Kidney (tissue), 14 donors: Measurements from ENCODE around the gene WAS. TPM values are rescaled to one million over a fixed set of nuclear protein-coding genes. Genes with fewer than 3 reads are reported as not detected.

ENCODE experiments used
- DNase-seq, 5 donors: peaks; one replicate each; pipeline ENCODE4 v3.0.0-alpha.2; 2013 to 2020
- FAIRE-seq: peaks from 2 replicates; lab custom pipeline; 2012; peaks lifted over from hg19 to GRCh38; lab: Jason Lieb, UNC
- H3K27ac ChIP-seq, 2 donors: one replicate each; pipeline ENCODE4 v1.7.0; 2013; ENCODE audit warnings: low read depth in 2 of 2, low read length in 2 of 2, inconsistent platforms in 1 of 2
- H3K27me3 ChIP-seq: one replicate; pipeline ENCODE4 v1.7.1; 2013; ENCODE audit warnings: low read length, inconsistent platforms; ENCODE audit not compliant: control insufficient read depth, insufficient read depth
- H3K36me3 ChIP-seq, 3 donors: one replicate each; pipeline versions ENCODE4 v1.7.0 to v1.7.1; 2013; ENCODE audit warnings: low read length in 3 of 3, control low read depth in 1 of 3, inconsistent platforms in 1 of 3; ENCODE audit not compliant: insufficient read depth in 3 of 3, control insufficient read depth in 2 of 3
- H3K4me1 ChIP-seq, 3 donors: one replicate each; pipeline versions ENCODE4 v1.7.0 to v1.7.1; 2013; ENCODE audit warnings: low read length in 3 of 3, inconsistent platforms in 1 of 3, low read depth in 1 of 3; ENCODE audit not compliant: control insufficient read depth in 2 of 3, insufficient read depth in 2 of 3
- H3K4me3 ChIP-seq, 3 donors: one replicate each; pipeline versions ENCODE4 v1.7.0 to v1.8.1; 2013; ENCODE audit warnings: low read length in 3 of 3, control low read depth in 1 of 3, inconsistent platforms in 1 of 3
- H3K9ac ChIP-seq, 3 donors: one replicate each; pipeline versions ENCODE4 v1.7.0 to v1.7.1; 2013; ENCODE audit warnings: low read length in 3 of 3, control low read depth in 1 of 3, inconsistent platforms in 1 of 3
- H3K9me3 ChIP-seq, 3 donors: one replicate each; pipeline versions ENCODE4 v1.7.0 to v1.7.1; 2013; ENCODE audit warnings: low read length in 3 of 3, control low read depth in 1 of 3, inconsistent platforms in 1 of 3; ENCODE audit not compliant: control insufficient read depth in 2 of 3, insufficient read depth in 1 of 3
- CTCF ChIP-seq: IDR thresholded peaks from 3 replicates; pipeline ENCODE4 v1.5.1; 2012; ENCODE audit warnings: mild to moderate bottlenecking, moderate library complexity, borderline replicate concordance; ENCODE audit not compliant: insufficient read depth; ENCODE audit errors: extremely low read depth
- intact Hi-C: fragments of 100-400 bp; cut with DNase I; formaldehyde crosslinking; loops from one replicate; pipeline ENCODE4 v1.11.1; 2022
- polyA plus RNA-seq: library from polyadenylated mRNA; stranded (reverse); fragments of 350-450 nt; fragmentation: Illumina TruSeq; extraction: RNeasy Lipid Tissue Mini Kit (QIAGEN cat#74804); gene quantifications from one replicate; pipeline ENCODE4 v1.2.3, GENCODE V29; 2014; ENCODE audit warnings: low read depth, low replicate concordance; ENCODE audit not compliant: insufficient read depth
- total RNA-seq: library from RNA; stranded (reverse); fragmentation: NEBNext Ultra II Directional; extraction: Animal tissue kit (Norgen Biotek cat#: 25700); gene quantifications from one replicate; pipeline ENCODE4 v1.2.1, GENCODE V29; 2021
- donor health status: control.
- donor health status: control.
- donor health status: control.
- donor health status: control.
- donor health status: control.
- donor health status: DM: yes; HTN: yes; CAD: no.
- donor health status: Normal renal cell carcinoma (clear cell type).

WAS gene
- total and polyA plus RNA-seq, 2 donors from 2014 or later = 2.2 to 14.2 TPM

- Histone ChIP-seq H3K36me3 (no peaks in the 10 kb centered on the region), H3K27me3 (no peaks in the 10 kb centered on the region), H3K4me3 (no peak overlapping the region), H3K9ac (no peak overlapping the region), H3K27ac (no peak overlapping the region), H3K9me3 (no peaks in the 10 kb centered on the region), H3K4me1 (peaks cover 0 to 9% (median 0%) of the 10 kb centered on the region in 3 donors)
- TF ChIP-seq CTCF = no peak
- intact Hi-C loops = no loop called here
- FAIRE-seq = no peak
- no peak for DNase-seq
Observed at GRCh38 chrX:48711162-48711928, 27.7 kb downstream of the WAS start.

- Histone ChIP-seq H3K9ac (no peak overlapping the region), H3K36me3 (no peaks in the 10 kb centered on the region), H3K27ac (no peak overlapping the region), H3K9me3 (no peaks in the 10 kb centered on the region), H3K4me1 (peaks cover 0 to 9% (median 0%) of the 10 kb centered on the region in 3 donors), H3K27me3 (no peaks in the 10 kb centered on the region), H3K4me3 (no peak overlapping the region)
- no peak for DNase-seq
- no peak for TF ChIP-seq CTCF
- no peak for FAIRE-seq
- intact Hi-C loops = no loop called here
Observed at GRCh38 chrX:48711929-48712505, 28.4 kb downstream of the WAS start.

- FAIRE-seq (no peak), DNase-seq (no peak)
- Histone ChIP-seq H3K27me3 (no peaks in the 10 kb centered on the region), H3K4me3 (no peak overlapping the region), H3K36me3 (no peaks in the 10 kb centered on the region), H3K27ac (no peak overlapping the region), H3K9me3 (no peaks in the 10 kb centered on the region), H3K4me1 (peaks cover 0 to 9% (median 0%) of the 10 kb centered on the region in 3 donors), H3K9ac (no peak overlapping the region)
- intact Hi-C loops = no loop called here
- no peak for TF ChIP-seq CTCF
Observed at GRCh38 chrX:48713847-48714246, 30.2 kb downstream of the WAS start.
